CD4-positive, alpha-beta T cell treated with Interleukin-17A for 4 hours (primary cell): Measurements from ENCODE around the gene PRDM8.
"Not testable (repeated sequence)": the region's sequence is repeated elsewhere in the genome, so short reads cannot be mapped to it uniquely, and the experiment has no call there.

Source experiments
- DNase-seq: peaks from one replicate; pipeline ENCODE4 v3.0.0-alpha.2; 2020; ENCODE audit warnings: mixed read lengths

Gene PRDM8

DNA sequence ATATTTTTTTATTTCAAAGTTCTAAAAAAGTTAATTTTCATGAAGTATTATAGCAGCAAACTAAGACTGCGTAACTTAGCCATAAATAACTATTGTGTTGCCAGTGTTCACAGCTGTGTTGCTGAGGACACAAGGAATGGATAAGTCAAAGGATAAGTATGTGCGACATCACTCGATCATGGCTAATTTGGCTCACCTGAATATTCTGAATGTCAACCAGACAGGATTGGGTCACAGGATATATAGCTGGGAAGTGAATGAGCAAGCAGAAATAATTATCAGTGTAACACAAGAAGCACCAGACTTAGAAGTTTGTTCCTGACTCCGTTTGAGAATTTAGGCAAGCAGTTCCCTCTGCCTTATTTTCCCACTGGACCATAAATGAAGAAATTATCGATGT, 33.9 kb downstream of the PRDM8 start:
- no peak for DNase-seq

DNA sequence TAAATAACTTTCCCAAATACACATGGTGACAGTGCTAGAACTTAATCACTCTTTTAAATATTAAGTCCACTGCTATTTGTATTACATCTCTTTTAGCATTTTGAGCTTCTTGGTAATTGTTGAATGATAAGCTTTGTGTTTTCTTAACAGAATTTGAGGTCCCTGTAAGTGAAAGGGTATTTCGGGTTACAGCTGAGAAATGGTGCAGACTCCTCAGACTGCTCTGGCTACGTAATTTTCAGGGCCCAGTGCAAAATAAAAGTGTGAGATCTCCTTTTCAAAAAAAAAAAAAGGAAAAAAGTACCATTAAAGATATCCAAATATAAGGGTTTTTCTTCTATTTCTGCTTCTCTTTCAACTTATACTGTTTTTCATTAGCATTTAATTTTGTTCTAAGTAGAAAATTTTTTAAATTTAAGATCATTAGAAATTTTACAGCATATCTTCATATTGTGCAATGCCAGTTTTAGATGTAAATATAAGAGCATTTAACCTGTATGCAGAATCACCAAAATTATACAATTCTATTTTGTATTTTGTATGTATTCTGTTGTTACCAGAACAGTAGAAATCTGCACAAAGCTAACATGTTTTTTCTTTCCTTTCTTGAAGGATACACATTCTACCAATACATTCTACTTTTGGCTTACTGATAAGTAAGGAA, 35.5 kb downstream of the PRDM8 start:
- no peak for DNase-seq

DNA sequence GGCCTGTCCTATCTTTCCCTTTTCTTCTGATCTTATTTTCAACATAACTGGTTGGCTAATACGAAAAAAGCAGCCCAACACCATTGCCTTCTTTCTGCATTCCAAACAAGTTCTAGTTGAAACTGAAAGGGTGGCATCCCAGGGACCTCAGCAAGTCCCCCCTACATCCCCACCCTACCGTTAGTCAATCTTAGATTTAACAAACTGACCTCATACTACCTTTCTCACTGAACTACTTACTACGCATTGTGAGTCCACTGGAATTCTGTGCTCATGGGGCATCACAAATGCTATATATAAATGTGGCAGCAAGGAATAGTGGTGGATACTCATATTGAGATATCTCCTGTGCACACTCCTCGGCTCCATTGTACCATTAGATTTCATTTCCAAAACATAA, 36.1 kb downstream of the PRDM8 start:
- DNase-seq, result no peak

DNA sequence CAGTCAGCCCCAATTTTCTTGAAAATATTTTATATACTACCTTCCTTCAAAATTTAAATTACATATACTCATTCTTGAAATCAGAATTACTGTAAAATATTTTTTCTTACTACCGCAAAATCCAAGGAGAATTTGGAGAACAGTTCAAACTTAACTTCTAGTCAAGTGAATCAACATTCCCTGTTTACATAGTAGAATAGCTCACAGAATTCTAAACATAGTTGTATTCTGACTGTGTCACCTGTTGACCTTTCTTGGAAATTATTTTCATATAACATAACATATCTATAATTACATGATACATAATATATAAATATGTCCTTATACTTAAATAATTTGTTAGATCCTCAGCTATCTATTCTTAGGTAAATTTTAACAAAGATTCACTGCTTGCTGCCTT, 38.1 kb downstream of the PRDM8 start:
- no peak for DNase-seq

DNA sequence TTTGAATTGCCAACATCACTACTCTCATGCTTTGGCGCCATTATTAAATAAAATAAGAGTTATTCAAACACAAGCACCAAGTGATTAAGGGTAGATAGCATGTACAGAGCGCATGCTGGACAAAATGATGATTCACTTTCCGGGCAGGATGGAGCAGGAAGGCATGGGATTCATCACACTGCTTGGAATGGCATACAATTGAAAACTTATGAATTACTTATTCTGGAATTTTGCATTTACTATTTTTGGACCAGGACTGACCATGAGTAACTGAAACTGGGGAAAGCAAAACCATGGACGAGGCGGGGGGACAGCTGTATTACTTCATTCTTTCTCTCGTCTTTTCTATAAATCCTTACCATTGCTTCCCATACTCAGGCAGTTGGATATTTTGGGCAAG, 40.7 kb downstream of the PRDM8 start:
- no peak for DNase-seq

DNA sequence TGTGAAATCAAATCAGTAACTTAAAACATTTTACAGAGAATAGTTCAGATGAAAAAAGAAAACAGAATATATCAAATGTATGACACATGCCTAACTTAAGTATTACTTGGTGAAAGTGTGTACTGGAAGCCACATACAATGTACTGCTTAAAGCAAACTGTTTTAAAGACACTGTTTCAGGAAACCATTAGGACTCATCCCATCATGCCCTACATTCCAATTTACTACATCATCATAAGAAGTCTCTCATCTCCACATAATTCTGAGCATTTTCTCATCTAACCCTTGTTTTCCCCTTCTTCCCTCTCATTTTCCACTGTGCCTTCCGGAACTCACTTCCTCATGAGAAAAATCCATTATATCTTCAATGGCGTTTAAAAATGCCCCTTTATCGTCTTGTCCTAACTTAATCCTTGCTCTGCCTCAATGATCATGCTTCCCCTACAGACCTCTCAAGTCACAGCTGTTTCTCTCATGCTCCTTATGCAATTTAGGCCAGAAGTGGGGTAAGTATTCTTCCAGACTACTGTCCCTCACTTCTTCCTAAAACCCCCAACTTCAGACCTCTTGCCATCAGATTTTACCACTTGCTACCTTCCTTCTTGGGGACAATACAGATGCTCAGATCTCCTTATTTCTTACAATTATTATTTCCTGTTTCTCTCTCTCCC, 42.3 kb downstream of the PRDM8 start:
- no peak for DNase-seq

DNA sequence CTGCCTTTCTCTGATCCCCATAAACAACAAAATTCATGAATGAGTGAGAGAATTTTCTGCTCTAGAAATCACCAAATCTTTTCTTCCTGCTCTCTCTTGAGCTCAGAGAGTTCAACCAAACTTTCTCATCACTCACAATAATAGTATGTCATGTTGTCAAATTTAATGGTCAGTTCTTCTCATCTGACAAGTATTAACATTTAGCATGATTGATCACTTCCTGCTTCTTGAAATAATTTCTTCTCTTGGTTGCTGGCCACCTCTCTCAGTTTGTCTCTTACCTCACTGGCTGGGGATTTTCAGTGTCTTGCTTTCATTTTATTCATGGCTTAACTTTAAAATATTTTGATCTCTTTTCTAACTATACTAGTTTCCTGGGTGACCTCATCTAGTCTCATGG, 43.7 kb downstream of the PRDM8 start:
- DNase-seq, result no peak

DNA sequence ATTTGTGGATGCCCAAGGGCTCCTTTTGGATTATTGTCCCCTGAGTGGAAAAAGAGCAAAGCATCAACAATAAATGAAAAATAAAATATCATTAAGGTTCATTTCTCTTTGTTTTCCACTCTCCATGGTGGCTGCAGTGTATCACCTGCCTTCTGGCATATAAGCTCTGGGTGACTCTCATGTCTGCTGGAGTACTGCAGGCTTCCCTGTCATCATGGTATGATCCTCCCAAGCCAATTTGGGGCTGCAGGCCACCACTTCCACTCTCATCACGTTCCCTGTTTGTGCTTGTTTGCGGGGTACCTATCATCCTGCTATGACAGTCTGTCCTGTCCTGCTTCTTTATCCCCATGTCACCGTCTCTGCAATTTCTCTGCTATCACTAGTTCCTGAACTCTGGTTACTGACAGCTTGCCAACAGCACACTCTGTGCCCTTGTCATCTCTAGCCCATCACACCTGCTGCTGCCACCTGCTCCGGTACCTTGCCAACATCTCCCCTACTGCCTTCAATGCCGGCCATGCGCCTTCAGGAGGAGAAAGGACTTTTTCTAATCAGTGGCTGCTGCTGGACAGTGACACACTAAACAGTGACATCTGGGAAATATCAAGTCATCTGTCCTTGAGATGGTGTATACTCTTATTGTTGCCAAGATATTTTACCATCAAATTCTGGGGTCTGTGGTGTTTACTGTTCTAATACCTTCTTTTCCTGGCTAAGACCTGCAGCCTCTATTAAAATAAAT, 46.1 kb downstream of the PRDM8 start:
- DNase-seq, result no peak

DNA sequence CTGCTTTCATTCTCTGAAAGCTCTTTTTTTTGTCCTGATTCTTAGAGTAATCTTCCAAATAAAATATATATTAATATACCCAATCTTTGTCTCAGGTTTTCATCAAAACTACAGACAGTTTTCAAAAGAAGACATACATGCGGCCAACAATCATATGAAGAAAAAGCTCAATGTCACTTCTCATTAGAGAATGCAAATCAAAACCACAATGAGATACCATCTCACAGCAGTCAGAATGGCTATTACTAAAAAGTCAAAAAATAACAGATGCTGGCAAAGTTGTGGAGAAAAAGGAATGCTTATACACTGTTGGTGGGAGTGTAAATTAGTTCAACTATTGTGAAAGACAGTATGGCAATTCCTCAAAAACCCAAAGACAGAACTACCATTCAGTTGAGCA, 50.2 kb downstream of the PRDM8 start:
- DNase-seq, result not testable (repeated sequence)

DNA sequence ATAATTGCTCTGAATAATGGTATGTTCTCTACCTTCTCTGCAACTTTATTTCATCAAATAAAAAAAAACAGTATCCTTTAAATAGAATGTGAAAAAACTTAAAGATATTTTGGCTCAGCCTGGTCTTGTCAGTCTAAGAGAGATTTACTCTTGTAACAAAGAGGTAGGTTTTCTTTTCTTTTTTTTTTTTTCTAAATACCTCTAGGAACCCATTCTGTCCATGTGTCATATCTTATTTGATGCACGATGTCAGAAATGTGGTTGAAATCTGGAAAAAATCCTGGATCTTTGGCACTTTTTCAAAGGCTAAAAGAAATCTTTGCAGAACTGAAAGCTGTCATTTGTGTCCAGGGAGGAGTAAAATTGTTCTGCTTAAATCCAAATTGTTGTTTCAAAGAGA, 51.8 kb downstream of the PRDM8 start:
- no peak for DNase-seq

DNA sequence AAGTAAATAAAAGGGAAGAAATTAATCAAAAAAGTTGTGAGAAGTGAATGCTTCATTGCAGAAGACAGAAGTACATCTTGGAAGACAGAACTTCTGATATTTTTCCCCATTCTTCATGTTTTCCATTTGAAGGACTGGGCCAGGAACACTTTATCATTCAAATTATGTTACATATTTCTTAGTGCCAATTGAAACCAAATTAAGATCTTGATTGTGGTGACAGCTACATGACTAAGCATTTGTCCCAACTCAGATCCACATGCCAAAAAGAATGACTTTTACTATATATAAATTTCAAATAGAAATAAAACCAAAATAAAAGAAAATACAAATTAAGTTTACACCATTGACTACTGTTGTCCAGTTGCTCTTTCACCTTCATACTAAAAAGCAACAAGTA, 55.1 kb downstream of the PRDM8 start:
- DNase-seq, result no peak

DNA sequence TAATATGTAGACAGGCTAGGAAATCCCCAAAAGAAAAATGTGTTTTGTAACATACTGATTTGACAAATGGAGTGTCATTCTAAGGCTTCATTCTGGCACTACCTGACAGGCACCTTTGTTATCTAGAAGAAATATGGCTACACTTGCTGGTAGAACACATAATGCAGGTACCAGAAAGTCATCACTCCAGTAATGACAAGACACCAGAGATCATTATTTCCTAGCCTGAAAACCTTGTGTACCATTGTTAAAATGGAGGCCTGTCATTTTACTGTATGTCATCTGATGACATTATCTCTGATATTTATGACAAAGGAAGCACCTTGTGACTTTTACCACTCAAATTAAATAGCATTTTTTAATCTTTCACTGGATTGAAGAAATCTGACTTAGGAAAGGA, 55.6 kb downstream of the PRDM8 start:
- DNase-seq, result no peak

DNA sequence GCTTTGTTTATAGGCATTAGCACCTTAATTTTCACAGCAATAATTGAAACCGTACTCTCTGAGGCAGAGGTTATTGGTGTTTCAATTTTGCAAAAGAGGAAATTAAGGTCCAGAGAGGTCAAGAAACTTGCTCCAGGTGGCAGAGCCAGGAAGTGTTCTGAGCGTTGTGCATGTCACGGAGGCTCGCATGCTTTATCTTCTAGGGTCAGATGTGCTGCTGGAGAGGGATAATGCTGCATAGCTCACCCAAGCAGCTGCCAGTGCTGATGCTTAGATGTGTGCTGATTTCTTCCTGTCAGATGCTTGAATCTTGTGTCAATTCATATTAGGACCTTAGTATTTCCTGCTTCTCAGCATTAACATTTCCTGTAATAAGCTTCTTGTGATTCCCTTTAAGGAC, 56.2 kb downstream of the PRDM8 start:
- DNase-seq, result no peak
